CD4-positive, alpha-beta T cell treated with Interleukin-6 at 100 ng/mL for 8 hours (primary cell): ENCODE data around the gene PCDHB14.
"Not testable (repeated sequence)": the region's sequence is repeated elsewhere in the genome, so short reads cannot be mapped to it uniquely, and the experiment has no call there.

ENCODE experiments used
- DNase-seq: peaks from one replicate; pipeline ENCODE4 v3.0.0-alpha.2; 2020; ENCODE audit warnings: mixed read lengths, low spot score

PCDHB14 gene

GRCh38 chr5:141210281-141210680, 12.9 kb upstream of the PCDHB14 start:
- DNase-seq: not testable (repeated sequence)

DNA sequence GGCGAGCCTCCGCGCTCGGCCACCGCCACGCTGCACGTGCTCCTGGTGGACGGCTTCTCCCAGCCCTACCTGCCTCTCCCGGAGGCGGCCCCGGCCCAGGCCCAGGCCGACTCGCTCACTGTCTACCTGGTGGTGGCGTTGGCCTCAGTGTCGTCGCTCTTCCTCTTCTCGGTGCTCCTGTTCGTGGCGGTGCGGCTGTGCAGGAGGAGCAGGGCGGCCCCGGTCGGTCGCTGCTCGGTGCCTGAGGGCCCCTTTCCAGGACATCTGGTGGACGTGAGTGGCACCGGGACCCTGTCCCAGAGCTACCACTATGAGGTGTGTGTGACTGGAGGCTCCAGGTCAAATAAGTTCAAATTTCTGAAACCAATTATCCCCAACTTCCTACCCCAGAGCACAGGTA, 12.3 kb upstream of the PCDHB14 start:
- not testable (repeated sequence) for DNase-seq

DNA sequence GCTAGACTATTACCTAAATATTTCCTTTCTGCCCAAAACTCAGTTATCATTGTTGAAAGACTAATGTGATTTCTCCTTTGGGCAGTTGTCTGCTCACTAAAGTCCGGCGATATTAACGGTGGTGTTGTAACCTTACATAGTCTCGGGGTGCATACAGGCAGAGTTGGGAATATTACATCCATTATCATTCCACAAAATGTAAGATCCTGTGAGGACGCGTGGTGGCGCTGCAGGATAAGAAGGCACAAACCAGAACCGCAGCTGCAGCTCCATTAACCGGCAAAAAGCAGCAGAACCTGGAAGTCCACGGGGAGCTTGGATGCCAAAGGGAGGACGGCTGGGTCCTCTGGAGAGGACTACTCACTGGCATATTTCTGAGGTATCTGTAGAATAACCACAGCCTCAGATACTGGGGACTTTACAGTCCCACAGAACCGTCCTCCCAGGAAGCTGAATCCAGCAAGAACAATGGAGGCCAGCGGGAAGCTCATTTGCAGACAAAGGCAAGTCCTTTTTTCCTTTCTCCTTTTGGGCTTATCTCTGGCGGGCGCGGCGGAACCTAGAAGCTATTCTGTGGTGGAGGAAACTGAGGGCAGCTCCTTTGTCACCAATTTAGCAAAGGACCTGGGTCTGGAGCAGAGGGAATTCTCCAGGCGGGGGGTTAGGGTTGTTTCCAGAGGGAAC, 9.3 kb upstream of the PCDHB14 start, which contains the start of gene PCDHB13:
PCDHB13 (plus strand) TSS at position 264 of the 684 bp plus-strand sequence; CDS start at position 469, 205 bp downstream.
- not testable (repeated sequence) for DNase-seq

GRCh38 chr5:141214583-141214982, 8.6 kb upstream of the PCDHB14 start:
- DNase-seq: not testable (repeated sequence)

GRCh38 chr5:141215504-141215903, 7.6 kb upstream of the PCDHB14 start:
- DNase-seq: not testable (repeated sequence)

GRCh38 chr5:141216035-141216434, 7.1 kb upstream of the PCDHB14 start:
- not testable (repeated sequence) for DNase-seq

DNA sequence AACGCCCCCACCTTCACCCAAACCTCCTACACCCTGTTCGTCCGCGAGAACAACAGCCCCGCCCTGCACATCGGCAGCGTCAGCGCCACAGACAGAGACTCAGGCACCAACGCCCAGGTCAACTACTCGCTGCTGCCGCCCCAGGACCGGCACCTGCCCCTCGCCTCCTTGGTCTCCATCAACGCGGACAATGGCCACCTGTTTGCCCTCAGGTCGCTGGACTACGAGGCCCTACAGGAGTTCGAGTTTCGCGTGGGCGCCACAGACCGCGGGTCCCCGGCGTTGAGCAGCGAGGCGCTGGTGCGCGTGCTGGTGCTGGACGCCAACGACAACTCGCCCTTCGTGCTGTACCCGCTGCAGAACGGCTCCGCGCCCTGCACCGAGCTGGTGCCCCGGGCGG, 1.7 kb downstream of the PCDHB14 start:
- not testable (repeated sequence) for DNase-seq

DNA sequence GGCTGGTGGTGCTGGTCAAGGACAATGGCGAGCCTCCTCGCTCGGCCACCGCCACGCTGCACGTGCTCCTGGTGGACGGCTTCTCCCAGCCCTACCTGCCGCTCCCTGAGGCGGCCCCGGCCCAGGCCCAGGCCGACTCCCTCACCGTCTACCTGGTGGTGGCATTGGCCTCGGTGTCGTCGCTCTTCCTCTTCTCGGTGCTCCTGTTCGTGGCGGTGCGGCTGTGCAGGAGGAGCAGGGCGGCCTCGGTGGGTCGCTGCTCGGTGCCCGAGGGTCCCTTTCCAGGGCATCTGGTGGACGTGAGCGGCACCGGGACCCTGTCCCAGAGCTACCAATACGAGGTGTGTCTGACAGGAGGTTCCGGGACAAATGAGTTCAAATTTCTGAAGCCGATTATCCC, 2.3 kb downstream of the PCDHB14 start:
- DNase-seq: not testable (repeated sequence)

DNA sequence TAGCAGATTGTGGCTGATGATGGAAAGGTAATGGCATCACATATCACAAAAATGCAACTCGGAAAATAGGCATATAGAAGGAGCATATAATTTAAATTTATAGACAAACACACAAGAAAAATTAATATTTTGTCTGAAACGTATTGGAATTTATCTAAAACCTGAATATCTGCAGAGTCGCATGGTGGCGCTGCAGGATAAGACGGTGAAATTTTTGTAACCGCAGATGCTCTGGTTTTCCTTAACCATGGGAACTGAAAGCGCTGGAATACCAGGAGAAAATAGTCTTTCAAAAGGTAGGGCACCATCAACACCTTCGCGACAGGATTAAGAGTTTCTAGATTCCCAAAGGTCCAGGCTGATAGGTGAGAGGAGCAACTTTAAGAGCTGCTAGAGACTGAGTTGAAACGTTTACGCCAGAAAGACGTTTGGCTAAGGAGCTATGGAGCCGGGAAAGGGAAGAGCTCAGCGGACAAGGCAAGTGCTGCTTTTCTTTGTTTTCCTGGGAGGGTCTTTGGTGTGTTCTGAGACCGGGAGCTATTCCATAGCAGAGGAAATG, 11.0 kb downstream of the PCDHB14 start:
- DNase-seq: no peak

- not testable (repeated sequence) for DNase-seq
Measured at GRCh38 chr5:141235922-141236321, 12.8 kb downstream of the PCDHB14 start.

- DNase-seq: no peak
Measured at GRCh38 chr5:141236516-141237313, 13.6 kb downstream of the PCDHB14 start.

DNA sequence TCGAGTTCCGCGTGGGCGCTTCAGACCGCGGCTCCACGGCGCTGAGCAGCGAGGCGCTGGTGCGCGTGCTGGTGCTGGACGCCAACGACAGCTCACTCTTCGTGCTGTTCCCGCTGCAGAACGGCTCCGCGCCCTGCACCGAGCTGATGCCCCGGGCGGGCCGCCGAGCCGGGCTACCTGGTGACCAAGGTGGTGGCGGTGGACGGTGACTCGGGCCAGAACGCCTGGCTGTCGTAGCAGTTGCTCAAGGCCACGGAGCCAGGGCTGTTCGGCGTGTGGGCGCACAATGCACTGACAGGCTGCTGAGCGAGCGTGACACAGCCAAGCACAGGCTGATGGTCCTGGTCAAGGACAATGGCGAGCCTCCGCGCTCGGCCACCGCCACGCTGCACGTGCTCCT, 18.4 kb downstream of the PCDHB14 start:
- DNase-seq: no peak

- no peak for DNase-seq
Measured at GRCh38 chr5:141245250-141245717, 22.1 kb downstream of the PCDHB14 start, which contains the start of gene PCDHB15. Gene PCDHB15, plus strand, starts transcription at chr5:141245395. Its CDS starts 184 bp downstream, at chr5:141245579.

DNA sequence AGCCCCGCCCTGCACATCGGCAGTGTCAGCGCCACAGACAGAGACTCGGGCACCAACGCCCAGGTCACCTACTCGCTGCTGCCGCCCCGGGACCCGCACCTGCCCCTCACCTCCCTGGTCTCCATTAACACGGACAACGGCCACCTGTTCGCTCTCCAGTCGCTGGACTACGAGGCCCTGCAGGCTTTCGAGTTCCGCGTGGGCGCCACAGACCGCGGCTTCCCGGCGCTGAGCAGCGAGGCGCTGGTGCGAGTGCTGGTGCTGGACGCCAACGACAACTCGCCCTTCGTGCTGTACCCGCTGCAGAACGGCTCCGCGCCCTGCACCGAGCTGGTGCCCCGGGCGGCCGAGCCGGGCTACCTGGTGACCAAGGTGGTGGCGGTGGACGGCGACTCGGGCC, 23.8 kb downstream of the PCDHB14 start:
- not testable (repeated sequence) for DNase-seq

DNA sequence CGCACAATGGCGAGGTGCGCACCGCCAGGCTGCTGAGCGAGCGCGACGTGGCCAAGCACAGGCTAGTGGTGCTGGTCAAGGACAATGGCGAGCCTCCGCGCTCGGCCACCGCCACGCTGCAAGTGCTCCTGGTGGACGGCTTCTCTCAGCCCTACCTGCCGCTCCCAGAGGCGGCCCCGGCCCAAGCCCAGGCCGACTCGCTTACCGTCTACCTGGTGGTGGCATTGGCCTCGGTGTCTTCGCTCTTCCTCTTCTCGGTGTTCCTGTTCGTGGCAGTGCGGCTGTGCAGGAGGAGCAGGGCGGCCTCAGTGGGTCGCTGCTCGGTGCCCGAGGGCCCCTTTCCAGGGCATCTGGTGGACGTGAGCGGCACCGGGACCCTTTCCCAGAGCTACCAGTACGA, 24.3 kb downstream of the PCDHB14 start:
- not testable (repeated sequence) for DNase-seq

- no peak for DNase-seq
Measured at GRCh38 chr5:141250576-141250975, 27.4 kb downstream of the PCDHB14 start.

DNA sequence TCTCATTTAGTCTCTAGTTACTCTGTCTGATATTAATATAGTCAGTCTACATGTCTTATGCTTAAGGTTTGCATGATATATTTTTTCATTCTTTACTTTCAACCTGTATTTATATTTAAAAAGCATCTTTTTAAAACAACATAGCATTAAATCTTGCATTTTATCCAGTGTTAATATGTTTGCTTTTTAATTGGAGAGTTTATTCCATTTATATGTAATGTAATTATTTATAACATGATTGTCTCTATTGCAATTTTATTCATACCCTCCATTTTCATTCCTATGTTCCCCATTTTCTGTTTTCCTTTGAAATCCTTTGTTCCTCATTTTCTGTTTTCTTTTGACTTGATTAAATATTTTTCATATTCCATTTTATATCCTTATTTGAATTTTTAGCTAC, 35.3 kb downstream of the PCDHB14 start:
- no peak for DNase-seq

- DNase-seq: no peak
Measured at GRCh38 chr5:141258948-141259347, 35.8 kb downstream of the PCDHB14 start.

DNA sequence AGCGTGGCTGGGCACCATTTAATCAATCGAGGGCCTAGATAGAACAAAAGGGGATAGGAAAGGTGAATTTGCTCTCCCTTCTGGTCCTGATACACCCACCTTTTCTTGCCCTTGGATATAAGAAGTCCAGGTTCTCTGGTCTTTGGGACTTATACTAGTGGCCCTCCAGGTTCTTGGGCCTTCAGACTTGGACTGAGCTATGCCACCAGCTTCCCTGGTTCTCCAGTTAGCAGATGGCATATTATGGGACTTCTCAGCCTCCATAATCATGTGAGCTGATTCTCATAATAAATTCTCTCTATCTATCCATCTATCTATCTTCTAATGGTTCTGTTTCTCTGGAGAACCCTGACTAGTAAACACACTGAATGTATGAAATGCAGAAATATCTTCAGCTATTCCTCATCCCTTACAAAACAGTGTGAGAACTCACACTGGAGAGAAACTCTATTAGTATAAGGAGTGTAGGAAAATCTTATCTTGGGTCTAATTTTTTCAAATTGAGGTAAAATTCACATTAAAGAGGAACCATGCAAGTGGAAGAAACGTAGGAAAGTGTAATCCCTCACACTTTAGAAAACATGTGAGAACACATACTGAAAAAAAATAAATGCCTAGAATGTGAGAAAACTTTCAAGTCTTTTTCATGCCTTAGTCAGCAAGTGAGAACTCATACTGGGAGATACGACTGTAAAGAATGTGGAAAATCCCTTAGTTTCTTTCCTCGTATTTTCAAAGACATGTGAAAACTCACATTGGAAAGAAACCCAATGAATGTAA, 37.5 kb downstream of the PCDHB14 start:
- no peak for DNase-seq

DNA sequence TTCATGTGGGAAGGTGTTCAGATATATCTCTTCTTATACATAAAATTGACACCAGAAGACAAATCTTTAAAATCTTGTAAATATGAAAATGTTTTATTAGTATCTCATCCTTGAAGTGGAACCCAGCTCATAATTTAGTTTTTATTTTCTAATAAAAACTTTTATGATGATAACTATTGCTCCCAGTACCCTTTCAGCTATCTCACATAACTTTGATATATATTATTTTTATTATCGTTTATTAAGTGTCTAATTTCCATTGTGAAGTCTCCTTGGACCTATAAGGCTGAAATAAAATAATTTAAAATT, 38.0 kb downstream of the PCDHB14 start:
- no peak for DNase-seq

DNA sequence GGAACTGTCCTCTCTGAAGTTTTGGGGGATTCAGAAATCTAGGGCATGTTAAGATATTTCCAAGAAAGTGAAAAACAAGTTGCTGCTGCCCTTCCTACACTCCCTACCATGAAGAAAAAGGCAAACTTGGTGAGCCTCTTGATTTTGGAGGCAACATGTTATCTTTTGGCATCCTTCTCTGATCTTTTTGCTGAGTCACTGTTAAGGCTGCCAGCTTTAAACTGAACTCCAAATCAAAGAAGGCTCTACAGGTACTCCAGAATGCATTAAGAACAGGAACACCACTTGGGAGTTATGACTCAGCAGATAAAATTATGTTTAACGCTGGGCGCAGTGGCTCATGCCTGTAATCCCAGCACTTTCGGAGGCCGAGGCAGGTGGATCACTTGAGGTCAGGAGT, 46.1 kb downstream of the PCDHB14 start:
- no peak for DNase-seq

DNA sequence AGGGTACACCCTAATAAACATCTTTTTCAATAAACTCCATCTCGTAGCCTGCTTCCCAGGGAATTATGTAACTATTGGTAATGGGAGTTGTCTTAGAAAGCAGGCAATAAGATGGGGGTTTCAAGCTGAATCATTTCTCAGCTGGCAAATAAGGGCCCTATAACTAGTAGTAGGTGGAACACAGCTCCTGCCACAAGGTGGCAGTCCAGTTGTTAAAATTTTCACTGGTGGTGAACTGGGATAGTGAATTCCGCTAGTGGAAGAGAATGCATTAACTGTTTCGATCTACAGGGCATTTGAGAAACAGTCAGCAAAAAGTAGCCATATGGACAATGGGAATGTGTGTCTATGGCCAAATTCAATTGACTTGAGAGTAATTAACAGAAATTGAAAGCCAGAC, 49.8 kb downstream of the PCDHB14 start:
- DNase-seq: no peak
